ENCODE measurements around the gene NOTCH3.

The NOTCH3 gene

GRCh38 chr19:15241259-15241910 is 40.6 kb upstream of the NOTCH3 start:
- TF ChIP-seq CTCF (IDR thresholded peaks at IDR 0.05; ENCODE audit: insufficient read depth, low read depth, low read length, missing control alignments): no peak
- no peak overlapping the region for H3K4me3 ChIP-seq (ENCODE audit: low read depth, low read length)
- DNase-seq (ENCODE audit: low read depth): no peak

GRCh38 chr19:15240515-15240914 is 39.7 kb upstream of the NOTCH3 start:
- TF ChIP-seq CTCF (IDR thresholded peaks at IDR 0.05; ENCODE audit: insufficient read depth, low read depth, low read length, missing control alignments): no peak
- no peak for DNase-seq (ENCODE audit: low read depth)
- no peak overlapping the region for H3K4me3 ChIP-seq (ENCODE audit: low read depth, low read length)

- no peak overlapping the region for H3K4me3 ChIP-seq (ENCODE audit: low read depth, low read length)
- no peak for DNase-seq (ENCODE audit: low read depth)
- no peak for TF ChIP-seq CTCF (IDR thresholded peaks at IDR 0.05; ENCODE audit: insufficient read depth, low read depth, low read length, missing control alignments)
Observed at GRCh38 chr19:15239337-15239949, 38.6 kb upstream of the NOTCH3 start.

- DNase-seq (ENCODE audit: low read depth): no peak
- TF ChIP-seq CTCF (IDR thresholded peaks at IDR 0.05; ENCODE audit: insufficient read depth, low read depth, low read length, missing control alignments): no peak
- no peak overlapping the region for H3K4me3 ChIP-seq (ENCODE audit: low read depth, low read length)
Observed at GRCh38 chr19:15238639-15239155, 37.9 kb upstream of the NOTCH3 start.

GRCh38 chr19:15237759-15238638 is 37.2 kb upstream of the NOTCH3 start:
- DNase-seq (ENCODE audit: low read depth): no peak
- H3K4me3 ChIP-seq (ENCODE audit: low read depth, low read length): no peak overlapping the region
- TF ChIP-seq CTCF (IDR thresholded peaks at IDR 0.05; ENCODE audit: insufficient read depth, low read depth, low read length, missing control alignments): no peak

GRCh38 chr19:15236886-15237285 is 36.1 kb upstream of the NOTCH3 start:
- DNase-seq (ENCODE audit: low read depth): no peak
- TF ChIP-seq CTCF (IDR thresholded peaks at IDR 0.05; ENCODE audit: insufficient read depth, low read depth, low read length, missing control alignments): no peak
- no peak overlapping the region for H3K4me3 ChIP-seq (ENCODE audit: low read depth, low read length)

Data from GM12865 (cell line).